HG03442 (cell line): ENCODE data around the gene SULT1C4.
"Not testable (repeated sequence)": the region's sequence is repeated elsewhere in the genome, so short reads cannot be mapped to it uniquely, and the experiment has no call there.

Experiments used
- ATAC-seq: cut with Tn5 transposase; IDR thresholded peaks from one replicate; pipeline ENCODE4 v1.9.1; 2021; ENCODE audit warnings: mild to moderate bottlenecking, moderate library complexity; ENCODE audit not compliant: unreplicated experiment

Gene SULT1C4

GRCh38 chr2:108377815-108378630 lies at the start of gene SULT1C4:
SULT1C4 (plus strand) TSS chr2:108377954; CDS start chr2:108378338, 384 bp downstream.
- no peak for ATAC-seq

- ATAC-seq, result no peak
These were observed 48.0 kb upstream of the SULT1C4 start for GRCh38 chr2:108329771-108330170.

- no peak for ATAC-seq
These were observed 46.8 kb upstream of the SULT1C4 start for GRCh38 chr2:108330979-108331378.

- ATAC-seq, result no peak
These were observed 31.8 kb upstream of the SULT1C4 start for GRCh38 chr2:108345951-108346350.

GRCh38 chr2:108346827-108347226 lies 30.9 kb upstream of the SULT1C4 start:
- no peak for ATAC-seq

GRCh38 chr2:108347786-108348185 lies 30.0 kb upstream of the SULT1C4 start:
- ATAC-seq, result no peak

GRCh38 chr2:108348816-108349570 lies 28.8 kb upstream of the SULT1C4 start:
- ATAC-seq, result no peak

GRCh38 chr2:108349571-108349928 lies 28.2 kb upstream of the SULT1C4 start:
- ATAC-seq, result no peak

GRCh38 chr2:108351889-108352288 lies 25.9 kb upstream of the SULT1C4 start:
- ATAC-seq, result no peak

GRCh38 chr2:108354136-108354535 lies 23.6 kb upstream of the SULT1C4 start:
- no peak for ATAC-seq

- no peak for ATAC-seq
These were observed 21.6 kb upstream of the SULT1C4 start for GRCh38 chr2:108355906-108356734.

- not testable (repeated sequence) for ATAC-seq
These were observed 18.4 kb upstream of the SULT1C4 start for GRCh38 chr2:108359336-108359735.

- ATAC-seq, result no peak
These were observed 16.8 kb upstream of the SULT1C4 start for GRCh38 chr2:108360776-108361468.

GRCh38 chr2:108363024-108363907 lies 14.5 kb upstream of the SULT1C4 start:
- ATAC-seq, result peak; percentile 39

- no peak for ATAC-seq
These were observed 13.9 kb upstream of the SULT1C4 start for GRCh38 chr2:108363908-108364225.

- ATAC-seq, result no peak
These were observed 13.0 kb upstream of the SULT1C4 start for GRCh38 chr2:108364676-108365297.

GRCh38 chr2:108365656-108366055 lies 12.1 kb upstream of the SULT1C4 start:
- ATAC-seq, result no peak

- no peak for ATAC-seq
These were observed 10.7 kb upstream of the SULT1C4 start for GRCh38 chr2:108367014-108367413.

GRCh38 chr2:108367561-108368175 lies 10.1 kb upstream of the SULT1C4 start:
- ATAC-seq, result no peak
